ENCODE data around the gene ERFL. TPM values are rescaled to one million over a fixed set of nuclear protein-coding genes. Genes with fewer than 3 reads are reported as not detected.

Gene ERFL
- total and polyA plus RNA-seq, 2 of the 8 experiments (the other 6 are each of a cell fraction or from before 2014, with no cell fraction given), result 0.12 TPM; not detected in 1

DNA sequence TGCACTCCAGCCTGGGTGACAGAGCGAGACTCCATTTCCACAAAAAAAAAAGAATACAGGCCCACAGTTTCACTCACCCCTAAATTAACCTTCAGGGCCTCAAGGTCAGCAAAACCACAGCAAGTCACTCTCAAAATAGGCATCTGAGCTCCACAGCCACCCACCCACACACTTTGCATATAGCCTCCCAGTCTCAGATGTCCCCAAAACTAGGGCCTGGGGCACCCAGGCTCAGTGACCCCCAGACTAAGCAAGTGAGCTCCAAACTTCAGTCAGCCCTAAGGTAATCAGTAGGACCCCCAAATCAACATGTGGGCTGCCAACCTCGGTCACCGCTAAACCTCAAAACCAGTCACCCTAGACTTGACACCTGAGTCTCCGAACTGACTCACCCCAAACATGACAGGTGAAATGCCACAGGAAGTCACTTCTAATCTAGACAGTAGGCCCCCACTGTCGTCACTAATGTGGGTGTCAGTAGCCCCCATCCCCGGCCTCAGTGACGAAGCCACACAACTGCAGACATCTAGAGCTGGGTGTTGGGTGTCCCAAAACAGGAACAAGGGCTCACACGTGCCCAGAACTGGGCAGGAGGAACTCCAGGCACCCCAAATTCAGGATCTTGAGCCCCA lies 17.0 kb upstream of the ERFL start (continued):
- TF ChIP-seq KDM1A (IDR thresholded peaks at IDR 0.05; ENCODE audit: borderline replicate concordance, low read length) (no peak), CHD1 (IDR thresholded peaks at IDR 0.05; ENCODE audit: low read depth, low read length) (no peak)

All from H1 (cell line).